ENCODE data around the gene NEMP1.

GRCh38 chr12:57039016-57039798 is 39.4 kb downstream of the NEMP1 start:
- no peak for TF ChIP-seq EZH2 (IDR thresholded peaks at IDR 0.05)
- TF ChIP-seq POLR2AphosphoS5 (IDR thresholded peaks at IDR 0.05; ENCODE audit: borderline replicate concordance, low read depth, low read length), result no peak
- TF ChIP-seq FOXP2 (optimal IDR thresholded peaks at IDR 0.05; ENCODE audit: control extremely low read depth, extremely low read length, insufficient read depth), result no peak
